GM19397 (cell line): ENCODE data around the gene ABCB1.
"Not testable (repeated sequence)": the region's sequence is repeated elsewhere in the genome, so short reads cannot be mapped to it uniquely, and the experiment has no call there.

Source experiments
- ATAC-seq: cut with Tn5 transposase; IDR thresholded peaks from one replicate; pipeline ENCODE4 v1.9.1; 2021; ENCODE audit warnings: mild to moderate bottlenecking, moderate library complexity; ENCODE audit not compliant: unreplicated experiment

The ABCB1 gene

GRCh38 chr7:87580636-87581035, 20.0 kb downstream of the ABCB1 start:
- no peak for ATAC-seq

- ATAC-seq = no peak
Measured at GRCh38 chr7:87575521-87575920, 25.2 kb downstream of the ABCB1 start.

- ATAC-seq = no peak
Measured at GRCh38 chr7:87574630-87575029, 26.1 kb downstream of the ABCB1 start.

GRCh38 chr7:87572513-87572912, 28.2 kb downstream of the ABCB1 start:
- not testable (repeated sequence) for ATAC-seq

- ATAC-seq = no peak
Measured at GRCh38 chr7:87570178-87570577, 30.5 kb downstream of the ABCB1 start.

GRCh38 chr7:87567052-87567451, 33.6 kb downstream of the ABCB1 start:
- no peak for ATAC-seq

DNA sequence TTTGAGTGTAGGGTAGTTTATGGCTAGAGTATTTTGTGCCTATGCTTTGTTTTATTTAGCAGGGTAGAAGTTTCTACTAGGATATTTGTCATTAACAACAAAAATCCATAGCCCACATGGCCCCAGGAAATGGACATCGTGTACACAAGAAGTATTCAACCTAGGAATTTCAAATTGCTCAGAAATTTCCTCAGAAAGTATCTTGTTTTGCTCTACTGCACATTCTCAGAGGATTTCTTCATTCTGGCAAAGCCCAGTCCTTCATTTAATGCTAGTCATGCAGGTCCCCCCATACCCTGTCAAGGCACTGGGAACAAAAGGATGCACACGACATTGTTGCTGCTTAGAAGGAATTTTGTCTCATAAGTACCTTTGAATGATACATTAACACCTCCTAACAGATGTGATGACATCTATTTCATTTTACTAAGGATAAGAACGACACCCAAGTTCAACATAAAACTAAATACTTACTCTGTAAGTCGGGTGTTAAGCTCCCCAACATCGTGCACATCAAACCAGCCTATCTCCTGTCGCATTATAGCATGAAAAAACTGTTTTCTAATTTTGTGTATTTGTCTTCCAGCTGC, 34.3 kb downstream of the ABCB1 start:
- no peak for ATAC-seq

- ATAC-seq = no peak
Measured at GRCh38 chr7:87565877-87566276, 34.8 kb downstream of the ABCB1 start.

DNA sequence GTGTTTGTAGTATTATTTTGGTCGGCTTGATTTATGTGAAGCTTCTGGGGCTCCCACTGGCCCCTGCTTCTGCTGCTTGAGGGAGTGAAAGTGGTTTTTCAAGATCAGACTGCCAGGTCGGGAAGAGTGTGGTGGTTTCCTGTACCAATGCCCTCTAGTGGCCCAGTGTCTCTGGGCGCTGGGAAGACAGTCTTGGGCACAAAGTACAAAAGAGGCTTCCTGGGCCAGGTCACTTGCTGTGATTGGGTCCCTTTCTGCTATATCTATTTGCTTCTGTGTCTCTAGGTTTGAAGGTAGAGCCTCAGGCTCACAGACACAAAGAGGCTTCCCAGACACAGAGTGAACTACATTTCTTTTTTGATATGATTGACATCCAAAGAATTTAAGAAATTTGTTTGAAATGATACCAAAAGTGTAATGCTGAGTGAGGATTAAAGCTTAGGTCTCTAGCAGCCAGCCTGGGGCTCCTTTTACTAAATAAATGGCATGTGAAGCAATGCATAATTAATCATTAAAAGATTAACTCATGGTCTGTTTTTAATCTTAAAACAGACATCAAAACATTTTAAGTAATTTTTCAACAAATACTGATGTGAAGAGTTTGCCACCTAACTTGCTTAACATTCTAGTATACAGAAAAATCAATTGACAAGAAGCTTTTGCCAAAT, 36.3 kb downstream of the ABCB1 start:
- ATAC-seq = peak; percentile 86

DNA sequence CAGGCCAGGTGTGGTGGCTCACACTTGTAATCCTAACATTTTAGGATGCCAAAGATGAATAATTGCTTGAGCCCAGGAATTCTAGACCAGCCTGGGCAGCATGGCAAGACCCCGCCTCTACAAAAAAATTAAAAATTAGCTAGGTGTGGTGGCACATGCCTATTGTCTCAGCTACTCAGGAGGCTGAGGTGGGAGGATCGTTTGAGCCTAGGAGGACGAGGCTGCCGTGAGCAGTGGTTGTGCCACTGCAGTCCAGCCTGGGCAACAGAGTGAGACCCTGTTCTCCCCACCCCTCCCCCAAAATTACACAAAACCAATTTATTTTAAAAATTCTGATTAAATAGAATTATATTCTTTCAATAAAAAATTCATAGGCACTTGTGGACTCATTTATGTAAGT, 39.0 kb downstream of the ABCB1 start:
- ATAC-seq = no peak

- ATAC-seq = no peak
Measured at GRCh38 chr7:87561102-87561501, 39.6 kb downstream of the ABCB1 start.

- no peak for ATAC-seq
Measured at GRCh38 chr7:87552351-87552900, 48.3 kb downstream of the ABCB1 start.

DNA sequence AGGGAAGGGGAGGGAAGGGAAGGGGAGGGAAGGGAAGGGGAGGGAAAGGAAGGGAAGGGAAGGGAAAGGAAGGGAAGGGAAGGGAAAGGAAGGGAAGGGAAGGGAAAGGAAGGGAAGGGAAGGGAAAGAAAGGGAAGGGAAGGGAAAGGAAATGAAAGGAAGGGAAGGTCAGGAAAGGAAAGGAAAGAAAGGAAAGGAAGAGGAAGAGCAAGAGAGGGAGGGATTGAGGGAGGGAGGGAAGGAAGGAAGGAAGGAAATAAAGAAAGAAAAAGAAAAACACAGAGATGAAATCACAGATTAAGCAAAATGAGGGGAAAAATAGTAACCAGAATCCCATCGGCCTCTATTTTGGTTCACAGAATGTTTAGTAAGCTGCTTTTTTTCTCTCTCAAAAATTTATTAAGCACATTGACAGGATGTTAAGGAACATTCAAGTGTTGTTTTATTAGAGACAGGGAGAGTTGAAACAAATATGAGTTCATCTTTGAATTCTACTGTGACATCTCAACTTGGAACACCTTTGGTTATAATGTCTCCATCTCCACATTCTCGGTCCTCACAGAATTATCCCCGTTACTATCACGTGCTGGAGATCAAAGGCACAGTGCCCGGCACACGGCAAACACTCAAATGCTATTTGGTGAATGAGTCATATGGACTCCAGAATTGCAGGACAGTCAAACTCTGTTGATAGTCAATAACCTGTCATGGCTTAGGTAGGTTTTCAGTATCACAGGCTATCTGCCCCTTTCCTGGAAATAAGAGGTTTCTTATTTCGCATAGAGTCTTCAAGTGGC, 52.4 kb downstream of the ABCB1 start:
- no peak for ATAC-seq

DNA sequence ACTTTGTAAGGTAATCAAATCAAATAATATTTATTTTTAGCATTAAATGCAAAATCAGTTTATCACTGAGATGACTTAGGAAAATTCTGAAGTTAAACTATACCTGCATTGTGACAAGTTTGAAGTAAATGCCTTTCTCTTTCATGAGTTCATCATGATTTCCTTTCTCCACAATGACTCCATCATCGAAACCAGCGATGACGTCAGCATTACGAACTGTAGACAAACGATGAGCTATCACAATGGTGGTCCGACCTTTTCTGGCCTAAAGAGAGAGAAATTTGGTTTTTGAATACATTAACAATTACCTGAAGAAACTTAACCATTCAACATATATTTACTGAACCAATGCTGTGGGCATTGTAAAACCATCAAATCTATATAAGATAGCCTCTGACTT, 54.9 kb downstream of the ABCB1 start:
- ATAC-seq = no peak

GRCh38 chr7:87543623-87544022, 57.1 kb downstream of the ABCB1 start:
- ATAC-seq = no peak

GRCh38 chr7:87541648-87542047, 59.0 kb downstream of the ABCB1 start:
- ATAC-seq = no peak

DNA sequence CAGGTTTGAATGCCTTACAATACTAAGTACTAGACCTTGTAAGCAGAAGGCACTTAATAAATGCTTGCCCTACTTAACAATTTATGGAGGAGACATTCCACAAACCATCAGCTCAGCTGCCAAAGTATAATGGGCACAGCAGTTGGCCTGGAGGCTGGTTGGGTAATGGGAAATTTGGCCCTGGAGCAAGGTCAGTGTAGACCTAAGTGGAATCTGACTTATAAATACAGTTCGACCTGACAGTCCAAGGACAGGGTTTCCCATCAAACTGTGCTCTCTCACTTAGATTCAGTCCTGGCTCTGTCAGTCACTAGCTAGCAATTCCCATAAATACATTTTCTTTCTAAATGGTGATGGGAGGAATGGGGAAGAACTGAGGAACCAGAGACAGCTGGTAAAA, 62.6 kb downstream of the ABCB1 start:
- ATAC-seq = no peak

GRCh38 chr7:87534072-87534471, 66.6 kb downstream of the ABCB1 start:
- ATAC-seq = no peak

GRCh38 chr7:87530126-87530525, 70.6 kb downstream of the ABCB1 start:
- ATAC-seq = no peak

DNA sequence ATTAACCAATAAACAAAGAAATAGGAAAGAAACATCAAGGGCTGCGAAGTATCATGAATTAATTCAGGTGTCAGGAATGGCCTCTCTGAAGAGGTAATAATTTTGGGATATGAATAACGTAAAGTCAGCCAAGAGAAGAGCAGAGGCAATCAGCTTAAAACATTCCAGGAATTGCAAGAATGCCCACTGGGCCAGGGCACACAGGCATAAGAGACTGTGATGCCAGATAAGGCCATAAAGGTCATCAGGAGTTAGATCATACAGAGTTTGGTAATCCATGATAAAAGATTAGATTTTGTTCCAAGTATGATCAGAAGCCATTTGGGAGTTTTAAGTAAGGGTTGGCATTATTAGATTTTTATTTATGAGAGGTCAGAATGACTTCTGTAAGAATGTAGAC, 72.0 kb downstream of the ABCB1 start:
- no peak for ATAC-seq

DNA sequence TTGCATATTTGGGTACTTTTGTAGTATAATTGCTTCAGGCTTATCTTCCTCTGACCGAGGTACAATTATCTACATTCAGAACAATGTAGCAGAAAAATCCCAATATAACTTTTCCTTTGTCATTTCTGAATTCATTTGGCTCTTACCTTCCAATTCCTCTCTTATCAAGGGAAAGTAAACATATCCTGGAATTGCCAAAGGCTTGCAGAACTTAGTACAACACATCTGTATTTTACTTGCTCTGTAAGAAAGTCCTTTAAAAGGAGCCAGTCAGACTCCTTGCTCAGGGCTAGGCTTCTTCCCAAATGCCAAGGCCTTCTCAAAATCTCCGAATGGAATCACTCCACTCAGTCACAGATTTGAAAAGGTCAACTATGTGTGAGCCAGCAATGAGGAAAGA, 81.9 kb downstream of the ABCB1 start:
- no peak for ATAC-seq

DNA sequence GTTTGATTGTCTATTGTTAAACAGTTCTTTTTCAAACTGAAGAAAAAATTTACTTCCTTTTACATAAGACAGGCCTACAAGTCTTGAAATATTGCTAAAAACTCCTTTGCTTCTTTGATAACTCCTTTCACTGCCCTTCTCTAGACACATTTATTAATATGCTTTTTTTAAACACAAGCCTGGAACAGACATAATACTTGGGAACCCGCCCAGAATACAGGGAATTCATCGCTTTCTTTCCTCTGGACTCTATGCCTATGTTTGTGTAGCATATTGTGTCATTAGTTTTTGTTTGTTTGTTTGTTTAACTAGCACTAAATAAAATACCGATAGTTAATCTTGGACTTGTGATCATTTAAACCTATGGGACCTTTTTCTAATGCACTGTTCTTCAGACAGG, 82.8 kb downstream of the ABCB1 start:
- no peak for ATAC-seq
